H1 (cell line): ENCODE measurements around the gene CPSF4. TPM values are rescaled to one million over a fixed set of nuclear protein-coding genes. Genes with fewer than 3 reads are reported as not detected.

ENCODE experiments used
- CTCF ChIA-PET: fragments of 300-600 bp; sonication (Branson Sonifier 250); formaldehyde crosslinking; loops from one replicate; lab custom pipeline; 2021; ENCODE audit not compliant: partially characterized antibody; lab: Charles Lee
- POLR2A ChIA-PET: fragments of 300-600 bp; sonication (Branson Sonifier 250); formaldehyde crosslinking; loops from one replicate; lab custom pipeline; 2021; ENCODE audit warnings: inconsistent platforms; ENCODE audit not compliant: partially characterized antibody; lab: Charles Lee
- DNase-seq, 2 experiments: peaks; one replicate each; pipeline versions ENCODE4 v3.0.0 to v3.0.0-alpha.2; 2010 to 2022; ENCODE audit warnings: low spot score in 2 of 2, low read depth in 1 of 2, mixed read lengths in 1 of 2
- FAIRE-seq: peaks from 2 replicates; lab custom pipeline; 2011; peaks lifted over from hg19 to GRCh38; lab: Jason Lieb, UNC
- H2AFZ ChIP-seq: 2 replicates; pipeline ENCODE4 v1.8.1; 2012; ENCODE audit warnings: low read length, inconsistent platforms
- H2AK5ac ChIP-seq: 2 replicates; pipeline ENCODE4 v1.6.1; 2013; ENCODE audit warnings: low read depth, low read length
- H2BK120ac ChIP-seq: replicated peaks from 2 replicates; pipeline ENCODE3; 2013; ENCODE audit warnings: low read depth, low read length, inconsistent platforms
- H2BK12ac ChIP-seq: 2 replicates; pipeline ENCODE4 v1.6.1; 2013; ENCODE audit warnings: low read depth, low read length
- H2BK15ac ChIP-seq: 2 replicates; pipeline ENCODE4 v1.6.1; 2013; ENCODE audit warnings: low read length
- H2BK20ac ChIP-seq: 2 replicates; pipeline ENCODE4 v1.6.1; 2013; ENCODE audit warnings: low read length
- H2BK5ac ChIP-seq: 2 replicates; pipeline ENCODE4 v1.6.1; 2013; ENCODE audit warnings: low read depth, low read length
- H3K14ac ChIP-seq: 2 replicates; pipeline ENCODE4 v1.6.1; 2013; ENCODE audit warnings: inconsistent platforms; ENCODE audit not compliant: insufficient read length
- H3K18ac ChIP-seq: 2 replicates; pipeline ENCODE4 v1.6.1; 2013; ENCODE audit warnings: low read length; ENCODE audit errors: extremely low read depth
- H3K23ac ChIP-seq: 2 replicates; pipeline ENCODE4 v1.6.1; 2013; ENCODE audit warnings: inconsistent platforms; ENCODE audit not compliant: insufficient read length
- H3K23me2 ChIP-seq: 2 replicates; pipeline ENCODE4 v1.6.1; 2013; ENCODE audit warnings: low read depth, low read length
- H3K27ac ChIP-seq: 2 replicates; pipeline ENCODE4 v1.6.1; 2011; ENCODE audit warnings: low read depth, low read length, inconsistent platforms
- H3K27me3 ChIP-seq, 4 experiments: replicated peaks in 1 of 4; 1 replicate in 1 of 4; 2 replicates in 3 of 4; pipeline versions ENCODE4 v1.6.1 to v1.8.1; 2011 to 2013; ENCODE audit warnings: low read length in 3 of 4, mild to moderate bottlenecking in 3 of 4, inconsistent platforms in 2 of 4, mixed read lengths in 2 of 4, moderate library complexity in 1 of 4; ENCODE audit not compliant: control insufficient read depth in 3 of 4, insufficient read depth in 3 of 4; ENCODE audit errors: extremely low read depth in 1 of 4
- H3K36me3 ChIP-seq, 4 experiments: 2 replicates each; pipeline versions ENCODE4 v1.6.1 to v1.8.1; 2011 to 2013; ENCODE audit warnings: mild to moderate bottlenecking in 4 of 4, low read length in 3 of 4, moderate library complexity in 2 of 4, control low read depth in 1 of 4, inconsistent platforms in 1 of 4; ENCODE audit not compliant: insufficient read depth in 4 of 4, control insufficient read depth in 2 of 4
- H3K4ac ChIP-seq: replicated peaks from 2 replicates; pipeline ENCODE3; 2013; ENCODE audit warnings: low read length, low read depth, mixed read lengths, inconsistent platforms; ENCODE audit not compliant: insufficient read length
- H3K4me1 ChIP-seq, 4 experiments: replicated peaks in 1 of 4; 1 replicate in 1 of 4; 2 replicates in 3 of 4; pipeline versions ENCODE4 v1.6.1 to v1.8.1; 2011 to 2013; ENCODE audit warnings: low read length in 3 of 4, inconsistent platforms in 2 of 4, mixed read lengths in 1 of 4; ENCODE audit not compliant: insufficient read depth in 4 of 4, control insufficient read depth in 3 of 4
- H3K4me2 ChIP-seq, 2 experiments: 2 replicates each; pipeline versions ENCODE4 v1.6.1 to v1.8.1; 2011 to 2013; ENCODE audit warnings: low read depth in 2 of 2, low read length in 2 of 2, control low read depth in 1 of 2, inconsistent platforms in 1 of 2, mild to moderate bottlenecking in 1 of 2; ENCODE audit not compliant: insufficient read depth in 1 of 2
- H3K4me3 ChIP-seq, 4 experiments: fragments of 200-600, 300-600 bp in 1 of 4; sonication (generic), shearing (Covaris generic), sonication (Bioruptor Twin) in 1 of 4; 2 replicates each; pipeline versions ENCODE4 v1.5.1 to v1.8.1; 2011 to 2016; ENCODE audit warnings: low read length in 4 of 4, low read depth in 3 of 4, control low read depth in 2 of 4, inconsistent platforms in 2 of 4, mild to moderate bottlenecking in 2 of 4, mixed read lengths in 1 of 4, moderate library complexity in 1 of 4; ENCODE audit not compliant: insufficient read depth in 2 of 4; ENCODE audit errors: extremely low read depth in 1 of 4
- H3K56ac ChIP-seq: replicated peaks from 2 replicates; pipeline ENCODE3; 2013; ENCODE audit warnings: low read depth, mild to moderate bottlenecking, mixed read lengths, low read length, inconsistent platforms; ENCODE audit not compliant: insufficient read length
- H3K79me1 ChIP-seq: 2 replicates; pipeline ENCODE4 v1.6.1; 2013; ENCODE audit warnings: low read depth, low read length, control low read depth
- H3K79me2 ChIP-seq, 2 experiments: 2 replicates each; pipeline versions ENCODE4 v1.6.1 to v1.8.1; 2012 to 2013; ENCODE audit warnings: low read length in 2 of 2, mild to moderate bottlenecking in 2 of 2, inconsistent platforms in 1 of 2; ENCODE audit not compliant: insufficient read depth in 2 of 2, control insufficient read depth in 1 of 2
- H3K9ac ChIP-seq, 4 experiments: replicated peaks in 1 of 4; 1 replicate in 1 of 4; 2 replicates in 3 of 4; pipeline versions ENCODE4 v1.6.1 to v1.8.1; 2011 to 2013; ENCODE audit warnings: low read depth in 3 of 4, low read length in 3 of 4, control low read depth in 2 of 4, mild to moderate bottlenecking in 2 of 4, moderate library complexity in 2 of 4, inconsistent platforms in 1 of 4; ENCODE audit errors: extremely low read depth in 1 of 4
- H3K9me3 ChIP-seq, 2 experiments: 2 replicates each; pipeline versions ENCODE4 v1.6.1 to v1.8.1; 2012 to 2013; ENCODE audit warnings: mild to moderate bottlenecking in 2 of 2, moderate library complexity in 2 of 2, control low read depth in 1 of 2, inconsistent platforms in 1 of 2, low read depth in 1 of 2, low read length in 1 of 2, mixed read lengths in 1 of 2; ENCODE audit not compliant: insufficient read depth in 2 of 2
- H4K20me1 ChIP-seq, 2 experiments: replicated peaks in 1 of 2; 2 replicates each; pipeline versions ENCODE3 to v1.8.1; 2011 to 2013; ENCODE audit warnings: inconsistent platforms in 2 of 2, low read length in 2 of 2, mild to moderate bottlenecking in 1 of 2; ENCODE audit not compliant: insufficient read depth in 2 of 2, control insufficient read depth in 1 of 2
- H4K5ac ChIP-seq: 2 replicates; pipeline ENCODE4 v1.6.1; 2013; ENCODE audit warnings: low read length, low read depth, mixed read lengths, inconsistent platforms; ENCODE audit not compliant: insufficient read length
- H4K8ac ChIP-seq: 2 replicates; pipeline ENCODE4 v1.8.0; 2013; ENCODE audit warnings: mild to moderate bottlenecking, moderate library complexity, low read length, inconsistent platforms; ENCODE audit not compliant: insufficient read depth; ENCODE audit errors: extremely low read depth
- H4K91ac ChIP-seq: replicated peaks from 2 replicates; pipeline ENCODE3; 2013; ENCODE audit warnings: low read length, mixed read lengths, inconsistent platforms; ENCODE audit not compliant: insufficient read length
- SP2 ChIP-seq: IDR thresholded peaks from 2 replicates; pipeline ENCODE4 v1.6.1; 2012; ENCODE audit warnings: mild to moderate bottlenecking, low read length, inconsistent platforms
- WGBS, 2 experiments: shearing (Covaris generic) in 1 of 2; methylation state at CpG; one replicate each; pipeline versions ENCODE4 v1.1.6 to v1.1.7; 2013 to 2015; ENCODE audit warnings: low lambda C conversion rate in 2 of 2, mixed read lengths in 2 of 2, inconsistent platforms in 1 of 2, low coverage in 1 of 2, missing lambda C conversion rate in 1 of 2; ENCODE audit not compliant: insufficient replicate concordance in 2 of 2, insufficient coverage in 1 of 2, insufficient read length in 1 of 2; ENCODE audit errors: extremely low coverage in 1 of 2, missing lambda C conversion rate in 1 of 2; 5-methylcytosine and 5-hydroxymethylcytosine counted together
- polyA plus RNA-seq, 7 experiments: library from polyadenylated mRNA; depleted of rRNA in 3 of 7; stranded (reverse) in 5 of 7; unstranded in 2 of 7; fragments of >200 nt in 5 of 7; fragments of 200-250 nt in 2 of 7; gene quantifications; 1 replicate in 5 of 7; 2 replicates in 1 of 7; 4 replicates in 1 of 7; pipeline versions ENCODE4 v1.2.1 to v1.2.3, GENCODE V29; 2011 to 2013; ENCODE audit warnings: missing spikeins in 2 of 7, mixed read lengths in 2 of 7
- total RNA-seq: library from RNA; stranded (reverse); fragmentation: NEBNext Ultra II Directional; extraction: Animal tissue kit (Norgen Biotek cat#: 25700); gene quantifications from 2 replicates; pipeline ENCODE4 v1.2.1, GENCODE V29; 2021

CPSF4 gene
- total and polyA plus RNA-seq, 2 of the 8 experiments (the other 6 are each of a cell fraction or from before 2014, with no cell fraction given) = 77.5 to 103 TPM

DNA sequence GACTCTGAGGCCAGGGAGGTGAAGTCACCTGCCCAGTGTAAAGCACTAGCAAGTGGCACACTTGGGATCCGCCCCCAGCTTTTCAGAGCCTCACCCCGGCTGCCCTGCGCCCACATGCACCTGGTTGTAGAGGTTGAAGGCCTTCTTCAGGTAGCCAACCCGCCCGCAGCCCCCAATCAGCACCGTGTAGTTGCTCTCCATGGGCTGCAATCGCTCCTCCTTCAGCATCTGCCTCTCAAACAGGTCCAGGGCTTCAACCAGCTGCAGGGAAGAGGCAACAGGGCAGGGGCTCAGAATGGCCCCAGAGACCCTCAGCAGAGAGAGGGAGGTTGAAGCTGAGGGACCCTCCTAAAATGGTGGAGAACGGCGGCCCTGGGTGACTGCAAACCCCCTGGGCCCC, 5.6 kb upstream of the CPSF4 start:
- no peak overlapping the region for H3K27ac ChIP-seq
- no peak overlapping the region for H2AK5ac ChIP-seq
- no peak for FAIRE-seq

More for the DNA sequence above, 5.6 kb upstream of the CPSF4 start:
- Histone ChIP-seq H3K9me3 (no peaks in the 10 kb centered on the region), H2BK120ac (no peak overlapping the region), H3K36me3 (peaks cover 17 to 55% (median 44%) of the 10 kb centered on the region in 4 experiments), H2BK15ac (no peak overlapping the region), H3K4me1 (peaks cover 0 to 5% (median 3%) of the 10 kb centered on the region in 4 experiments; a peak in 4 of 7 replicates), H2BK12ac (no peak overlapping the region), H3K56ac (no peak overlapping the region), H2AFZ (no peak overlapping the region), H4K91ac (no peak overlapping the region), H3K4ac (no peak overlapping the region), H3K9ac (no peak overlapping the region), H3K18ac (no peak overlapping the region), H4K8ac (no peak overlapping the region), H3K79me2 (peaks cover 2 to 22% of the 10 kb centered on the region in 2 experiments; a peak in 2 of 4 replicates), H3K14ac (no peak overlapping the region), H3K4me2 (no peak overlapping the region), H3K79me1 (peaks cover 2% of the 10 kb centered on the region; the same call in 1 of the 2 replicates), H4K5ac (no peak overlapping the region), H4K20me1 (peaks cover 0 to 6% of the 10 kb centered on the region in 2 experiments), H3K27me3 (no peaks in the 10 kb centered on the region), H2BK20ac (no peak overlapping the region), H3K23ac (no peak overlapping the region), H3K4me3 (no peak overlapping the region), H3K23me2 (no peaks in the 10 kb centered on the region), H2BK5ac (no peak overlapping the region)
- CTCF ChIA-PET = interaction anchor here (0.7 to 2.3 kb wide), 2 partner anchors 14 to 23 kb away, joined by 3 to 7 read pairs; no protein-coding TSS in a partner anchor
- TF ChIP-seq SP2 = no peak
- DNase-seq = no peak
- POLR2A ChIA-PET = interaction anchor here (1.1 to 3.3 kb wide), 6 partner anchors 9 to 27 kb away, joined by 3 to 19 read pairs (median 8); partner anchors contain the start of genes BUD31 and PDAP1
- 92% methylated on average over 9 of the region's 9 CpGs; no CpG with 5 or more reads in 1 of the 2 experiments for WGBS, 2 experiments
